DMS53 treated with DMSO at 0.1 percent for 48 hours (cell line): Measurements from ENCODE around the gene GBX2.

ENCODE experiments used
- DNase-seq: peaks from one replicate; lab custom pipeline; 2025; ENCODE audit not compliant: unreplicated experiment; lab: John Stamatoyannopoulos, UW

The GBX2 gene

DNA sequence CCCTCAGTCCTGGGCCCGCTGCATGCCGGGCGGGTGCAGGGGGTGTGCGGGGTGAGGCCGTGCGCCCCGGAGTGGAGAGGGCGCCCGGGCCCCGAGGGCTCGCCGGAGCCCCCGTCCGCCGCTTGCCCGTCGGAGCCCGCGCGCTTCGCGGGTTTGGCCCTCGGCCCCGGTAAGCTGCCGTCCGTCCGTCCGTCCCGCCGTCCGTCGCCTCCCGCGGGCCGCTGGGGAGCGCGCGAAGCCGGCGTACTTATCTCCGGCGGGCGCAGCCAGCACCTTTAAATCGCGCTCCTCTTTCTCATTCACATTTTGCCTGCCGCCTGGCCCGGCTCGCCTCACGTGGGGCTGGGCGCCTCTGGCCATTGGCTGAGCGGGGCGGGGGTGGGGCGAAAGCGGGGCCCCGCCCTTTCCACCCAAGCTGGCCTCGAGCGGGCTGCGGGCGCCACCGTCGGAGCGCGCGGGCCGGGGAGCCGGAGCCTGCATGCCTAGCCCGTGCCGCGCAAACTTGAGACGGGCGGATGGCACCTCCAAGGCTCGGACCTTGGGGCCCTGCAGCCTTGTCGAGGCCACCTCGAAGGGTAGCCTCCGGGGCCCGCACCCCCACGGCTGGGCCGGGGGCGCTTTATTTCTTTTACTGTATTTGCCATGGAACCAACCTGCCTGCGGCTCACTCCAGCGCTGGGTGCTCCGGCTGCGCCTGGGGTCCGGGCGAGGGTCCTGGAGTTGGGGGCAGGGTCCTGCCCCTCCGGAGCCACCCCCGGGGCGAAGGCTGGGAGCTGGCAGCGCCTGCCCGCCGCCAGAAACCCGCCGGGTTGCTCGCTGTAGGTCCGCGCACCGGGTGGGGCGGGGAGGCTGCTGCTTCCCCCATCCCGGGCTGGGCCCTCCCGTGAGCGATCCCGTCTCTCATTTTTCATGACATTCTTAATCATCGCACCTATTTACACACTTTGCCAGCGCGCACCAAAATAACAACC, at the start of gene GBX2:
Gene GBX2, minus strand, starts transcription at position 277 of the 971 bp plus-strand sequence. CDS start 415 bp downstream, outside the sequence.
- DNase-seq, result no peak

DNA sequence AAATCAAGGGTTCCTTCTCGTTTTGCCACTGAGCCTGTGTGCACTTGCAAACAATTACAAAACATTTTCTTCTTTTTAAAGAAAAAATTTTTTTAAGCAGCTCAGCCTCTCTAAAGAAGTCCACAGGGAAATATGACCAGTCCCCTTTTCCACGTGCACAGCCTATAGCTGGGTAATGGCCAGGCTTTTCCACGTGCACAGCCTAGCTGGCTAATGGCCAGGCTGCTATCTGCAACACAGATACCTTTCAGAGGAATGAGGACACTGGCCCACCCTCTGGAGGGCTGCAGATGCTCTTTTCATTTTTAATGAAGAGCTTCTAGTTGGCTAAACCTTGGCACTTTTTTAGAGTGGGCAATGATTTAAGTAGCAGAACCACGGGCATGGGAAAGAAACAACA, 49.7 kb upstream of the GBX2 start:
- DNase-seq, result no peak

DNA sequence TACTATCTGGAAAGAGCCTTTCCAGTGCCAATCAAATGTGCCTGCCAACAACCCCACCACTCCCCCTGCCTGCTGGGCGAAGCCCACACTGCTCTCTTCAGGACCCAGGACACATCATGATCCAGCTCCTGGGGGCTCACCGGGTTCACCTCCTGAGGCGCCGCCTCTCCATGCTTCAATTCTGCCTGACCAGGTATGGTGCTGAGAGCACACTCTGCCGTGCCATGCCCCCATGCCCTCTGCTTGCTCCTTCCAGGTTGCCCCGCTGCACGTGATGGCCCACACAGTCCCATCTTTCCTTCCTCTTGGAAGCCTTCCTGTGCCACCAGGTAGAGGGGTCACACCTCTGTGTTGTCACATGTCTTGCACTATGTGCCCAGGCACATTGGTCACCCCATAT, 48.5 kb upstream of the GBX2 start:
- DNase-seq, result no peak

DNA sequence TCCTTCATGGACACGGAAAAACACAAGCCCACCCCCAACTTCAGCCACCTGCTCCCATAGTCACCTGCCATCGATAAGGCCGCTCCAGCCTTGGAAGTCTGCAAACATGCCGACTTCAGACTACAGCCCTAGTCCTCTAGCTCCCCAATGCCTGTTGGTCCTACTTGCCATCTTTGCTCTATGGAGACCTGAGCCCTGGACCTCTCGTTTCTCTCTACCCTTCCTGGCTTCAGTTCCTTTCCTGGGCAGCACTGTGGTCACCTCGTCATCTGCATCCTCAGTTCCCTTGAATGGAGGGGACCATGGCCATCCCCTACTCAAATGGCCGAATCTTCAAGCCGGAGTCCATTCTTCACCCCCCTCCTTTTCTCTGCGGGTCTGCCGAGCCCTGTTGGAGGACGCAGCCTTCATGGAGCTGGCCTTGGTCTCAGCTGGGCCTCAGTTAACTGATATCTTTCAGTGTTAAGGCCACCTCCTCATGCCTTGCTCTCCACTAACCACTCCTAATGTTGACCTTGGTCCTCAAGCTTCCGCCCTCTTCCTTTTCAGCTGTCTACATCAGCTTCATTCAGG, 47.7 kb upstream of the GBX2 start:
- peak; percentile 76 for DNase-seq

DNA sequence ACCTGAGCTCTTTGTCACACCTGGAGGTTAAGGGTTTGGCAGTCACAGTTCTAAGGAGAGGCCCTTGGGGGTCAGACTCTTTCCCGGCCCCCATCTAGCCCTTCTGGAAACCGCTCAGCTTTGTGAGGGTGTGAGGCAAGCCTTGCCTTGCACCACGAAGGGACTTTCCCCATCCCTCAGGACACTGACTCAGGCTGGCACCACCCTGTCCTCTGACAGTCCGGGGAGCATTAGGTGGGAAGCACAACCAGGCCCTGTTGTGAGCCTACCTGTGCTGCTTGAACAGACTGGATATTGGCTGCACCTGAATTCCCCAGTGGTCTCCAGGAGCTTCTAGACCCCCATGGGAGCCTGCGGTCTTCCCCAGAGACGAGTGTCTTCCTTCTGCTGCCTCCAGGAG, 47.0 kb upstream of the GBX2 start:
- no peak for DNase-seq

DNA sequence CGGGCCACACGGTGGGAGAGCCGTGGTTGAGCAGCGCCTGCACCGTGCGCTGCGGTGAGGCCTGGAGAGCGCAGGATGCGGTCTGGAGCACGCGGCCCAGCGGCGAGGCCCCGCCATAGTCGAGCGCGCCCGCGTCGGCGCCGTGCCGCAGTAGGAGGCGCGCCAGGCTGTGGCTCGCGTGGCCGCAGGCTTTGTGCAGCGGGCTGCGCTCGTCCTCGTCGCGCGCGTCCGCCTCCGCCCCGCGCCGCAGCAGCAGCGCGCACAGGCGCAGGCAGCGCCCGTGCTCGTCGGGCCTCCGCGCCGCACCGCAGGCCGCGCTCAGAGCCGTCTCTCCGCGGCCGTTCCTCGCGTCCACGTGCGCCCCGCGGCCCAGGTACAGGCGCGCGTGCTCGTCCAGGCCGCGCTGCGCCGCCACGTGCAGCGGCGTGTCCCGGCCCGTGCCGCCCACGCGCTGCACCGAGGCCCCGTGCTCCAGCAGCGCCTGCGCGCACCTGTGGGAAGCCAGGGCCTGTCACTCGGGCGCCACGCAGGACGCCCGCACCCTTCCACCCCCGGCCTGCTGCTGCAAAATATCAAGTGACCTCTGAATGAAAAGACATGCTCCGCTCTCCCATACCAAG, 46.3 kb upstream of the GBX2 start:
- DNase-seq, result no peak

DNA sequence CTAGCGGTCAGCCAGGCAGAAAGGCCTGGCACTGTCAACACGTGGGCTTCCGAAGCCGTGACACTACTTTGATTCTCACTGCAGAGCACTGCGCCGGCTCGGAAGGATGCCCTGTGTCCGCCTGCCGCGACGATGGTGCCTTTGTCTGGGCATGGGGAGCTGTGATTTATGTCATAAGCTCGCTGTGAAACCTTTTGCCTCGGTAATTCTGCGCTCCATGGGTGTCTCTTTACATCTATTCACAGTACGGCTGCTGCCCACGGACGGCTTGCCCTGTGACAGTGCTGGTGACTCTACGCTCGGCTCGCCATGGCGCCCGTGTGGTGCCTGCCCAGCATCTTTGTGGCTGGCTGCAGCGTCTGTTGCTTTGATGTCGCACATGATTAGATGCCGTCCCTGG, 43.1 kb upstream of the GBX2 start:
- no peak for DNase-seq

DNA sequence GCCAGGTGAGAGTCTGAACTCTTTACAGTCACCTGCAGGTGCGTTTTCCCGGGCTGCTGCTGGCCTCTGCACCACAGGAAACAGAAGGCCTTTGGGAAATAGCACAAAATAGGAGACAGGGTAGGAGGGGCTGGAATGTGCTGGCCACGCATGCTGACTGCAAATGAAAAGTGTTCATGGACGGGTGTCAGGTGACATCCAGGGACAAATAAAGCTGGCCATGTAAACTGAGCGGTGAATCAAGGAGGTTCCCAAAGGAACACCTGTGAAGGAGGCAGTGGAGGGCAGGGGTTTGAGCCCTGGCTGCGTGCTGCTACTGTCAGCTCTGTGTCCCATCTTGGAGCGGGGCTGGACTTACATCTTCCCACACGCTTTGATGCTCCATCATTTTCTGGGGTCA, 42.4 kb upstream of the GBX2 start:
- DNase-seq, result peak; percentile 1

DNA sequence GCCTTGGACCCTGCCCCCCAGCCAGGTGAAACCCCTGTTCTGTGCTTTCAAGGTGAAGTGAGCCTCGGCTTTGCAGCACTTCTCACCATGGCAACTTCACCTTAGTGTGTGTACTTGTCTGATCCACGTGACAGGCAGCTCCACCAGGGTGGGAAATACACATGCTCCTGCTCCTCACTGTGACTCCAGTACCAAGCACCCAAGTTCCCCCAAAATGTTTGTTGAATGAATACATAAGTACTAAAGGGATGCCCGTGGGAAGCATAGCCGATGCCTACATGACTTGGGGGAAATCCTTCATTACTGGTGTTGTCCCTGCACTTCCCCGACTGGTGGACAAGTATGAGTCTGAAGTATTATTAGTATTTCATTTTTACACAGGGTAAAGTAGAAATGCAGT, 41.8 kb upstream of the GBX2 start:
- DNase-seq, result no peak

DNA sequence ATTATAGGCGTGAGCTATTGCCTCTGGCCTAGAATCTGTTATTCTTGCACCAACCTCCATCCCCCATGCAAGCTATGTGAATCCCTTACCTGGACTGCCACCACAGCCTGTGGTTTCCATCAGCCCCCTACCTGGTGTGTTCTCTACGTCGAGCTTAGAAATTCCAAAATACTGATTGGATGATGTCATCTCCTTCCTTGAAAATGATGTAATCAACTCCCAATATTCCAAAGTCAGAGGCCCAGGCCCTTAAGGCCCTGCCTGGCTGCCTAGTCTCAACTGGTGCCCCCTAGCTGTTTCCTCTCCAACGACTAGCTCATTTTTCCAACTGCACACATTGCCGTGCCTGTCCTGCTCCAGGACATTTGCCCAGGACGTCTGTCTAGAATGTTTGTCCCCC, 41.3 kb upstream of the GBX2 start:
- no peak for DNase-seq

DNA sequence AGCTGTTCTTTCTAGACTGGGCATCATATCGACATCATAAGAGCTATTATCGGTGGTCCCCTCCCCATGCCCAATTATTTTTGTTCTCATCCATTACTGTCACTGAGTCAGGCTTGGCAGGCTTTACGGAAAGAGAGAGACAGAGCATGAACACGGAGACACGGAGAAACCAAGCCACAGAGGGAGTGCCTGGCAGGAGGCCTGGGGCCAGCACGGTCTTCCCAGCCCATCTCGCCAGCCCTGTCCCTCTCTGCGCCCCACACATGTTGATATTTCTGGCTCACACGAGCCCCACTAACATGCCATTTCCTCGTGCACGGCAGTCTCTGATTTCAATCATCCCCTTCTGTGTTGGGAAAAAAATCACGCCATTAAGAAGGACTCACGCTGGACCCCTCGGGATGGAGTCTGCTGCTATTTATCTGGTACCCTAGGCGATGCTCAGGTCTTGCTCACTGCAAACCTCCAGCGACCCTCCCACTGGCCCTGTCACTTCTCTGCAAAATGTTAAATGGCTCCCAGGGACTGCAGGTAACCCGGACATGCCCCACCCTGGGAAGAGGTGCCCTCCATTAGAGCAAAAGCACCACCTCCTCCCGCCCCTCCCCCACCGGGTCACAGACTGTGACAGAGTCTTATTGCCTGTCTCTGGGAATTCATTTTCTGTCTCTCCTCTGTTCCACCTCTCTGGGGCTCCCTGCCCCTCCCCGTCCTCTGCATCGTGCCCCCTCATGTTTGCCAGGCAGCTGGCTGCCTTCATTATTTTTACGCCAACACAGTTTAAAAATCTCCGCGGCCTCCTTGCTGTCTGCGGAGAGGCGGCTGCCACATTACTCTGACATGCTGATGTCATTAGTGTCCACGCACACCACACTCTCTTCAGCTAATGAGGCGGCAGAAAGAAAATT, 40.1 kb upstream of the GBX2 start:
- DNase-seq, result no peak

DNA sequence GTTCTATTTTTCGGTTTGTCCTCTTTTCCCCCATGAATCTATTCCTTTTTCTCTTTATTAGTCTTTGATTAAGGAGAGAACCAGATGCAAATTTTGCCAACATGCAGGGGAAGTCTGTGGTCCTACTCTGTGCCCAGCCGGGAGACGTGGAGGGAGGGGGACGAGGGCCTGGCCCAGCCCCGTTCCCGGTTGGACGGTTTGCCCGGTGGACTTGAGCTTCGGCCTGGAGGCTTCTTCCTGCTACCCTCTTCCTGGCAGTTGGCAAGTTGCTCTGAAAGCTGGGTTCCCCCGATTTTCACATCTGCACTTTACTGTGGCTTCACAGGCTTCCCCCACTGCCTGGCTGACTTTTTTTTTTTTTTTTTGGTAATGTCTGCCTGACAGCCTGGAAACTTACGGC, 39.3 kb upstream of the GBX2 start:
- no peak for DNase-seq

DNA sequence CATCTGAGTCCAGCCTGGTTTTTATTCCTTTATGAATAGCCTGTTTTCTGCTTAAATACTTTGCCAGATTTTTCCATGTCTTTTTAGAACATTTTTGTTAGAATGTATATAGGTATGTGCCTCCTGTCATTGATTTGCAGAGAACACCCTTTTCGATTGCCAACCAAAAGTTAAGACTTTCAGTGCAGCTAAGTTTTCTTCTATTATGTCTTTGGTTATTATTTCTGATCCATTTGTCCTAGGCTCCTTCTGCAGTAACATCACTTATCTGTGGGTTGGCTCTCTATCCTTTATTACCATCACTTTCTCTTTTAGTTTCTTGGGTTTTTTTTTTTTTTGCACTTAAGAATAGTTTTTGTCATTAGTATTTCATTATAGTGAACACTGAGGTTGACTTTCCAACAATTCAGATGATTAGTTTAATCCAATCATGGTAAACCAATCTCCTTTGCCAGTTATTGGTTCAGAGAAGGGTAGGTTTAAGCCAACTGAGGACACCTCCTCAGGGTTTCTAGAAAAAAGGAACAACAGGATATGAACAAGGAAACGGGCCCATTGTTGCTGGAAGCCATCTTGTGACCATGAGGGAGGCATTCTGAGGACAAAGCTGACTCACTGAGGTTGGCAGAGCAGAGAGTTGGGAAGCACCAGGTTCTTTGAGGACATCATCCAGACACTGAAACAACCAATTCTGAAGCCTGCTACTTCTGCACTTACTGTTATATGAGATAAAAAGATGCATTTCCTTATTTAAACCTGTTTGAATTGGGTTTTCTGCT, 37.9 kb upstream of the GBX2 start:
- no peak for DNase-seq

DNA sequence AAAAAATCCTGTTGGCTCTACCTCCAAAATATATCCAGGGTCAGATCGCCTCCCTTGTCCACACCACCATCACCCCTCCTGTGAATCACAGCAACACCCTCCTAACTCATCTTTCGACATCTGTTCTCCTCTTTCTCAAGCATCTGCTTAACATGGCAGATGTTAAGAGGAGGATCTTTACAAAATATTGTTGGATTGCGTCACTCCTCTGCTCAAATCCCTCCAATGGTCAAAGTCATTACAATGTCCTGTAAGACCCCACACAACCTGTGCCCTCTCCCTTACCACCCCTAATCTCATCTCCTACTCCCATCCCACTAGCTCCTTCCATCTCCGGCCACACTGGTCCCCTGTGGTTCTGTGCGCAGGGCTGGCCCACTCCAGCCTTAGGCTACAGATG, 36.8 kb upstream of the GBX2 start:
- no peak for DNase-seq

DNA sequence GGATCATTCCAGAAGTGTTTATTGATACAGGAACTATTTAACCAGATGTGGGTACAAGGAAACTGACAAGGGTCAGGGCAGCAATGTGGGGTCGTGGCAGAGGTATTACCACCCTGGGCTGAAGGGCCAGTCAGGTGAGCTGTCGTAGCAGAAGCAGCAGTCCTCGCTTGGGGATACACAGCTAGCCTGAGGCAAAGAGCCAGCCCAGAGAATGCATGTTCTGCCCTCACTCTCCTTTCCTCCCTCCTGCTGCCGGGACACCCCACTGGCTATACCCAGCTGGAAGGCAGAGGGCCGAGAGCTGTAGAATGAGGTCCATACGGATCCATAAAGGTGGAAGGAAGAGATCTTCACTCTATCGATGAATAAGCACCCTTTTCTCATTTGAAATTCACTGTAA, 32.2 kb upstream of the GBX2 start:
- no peak for DNase-seq

DNA sequence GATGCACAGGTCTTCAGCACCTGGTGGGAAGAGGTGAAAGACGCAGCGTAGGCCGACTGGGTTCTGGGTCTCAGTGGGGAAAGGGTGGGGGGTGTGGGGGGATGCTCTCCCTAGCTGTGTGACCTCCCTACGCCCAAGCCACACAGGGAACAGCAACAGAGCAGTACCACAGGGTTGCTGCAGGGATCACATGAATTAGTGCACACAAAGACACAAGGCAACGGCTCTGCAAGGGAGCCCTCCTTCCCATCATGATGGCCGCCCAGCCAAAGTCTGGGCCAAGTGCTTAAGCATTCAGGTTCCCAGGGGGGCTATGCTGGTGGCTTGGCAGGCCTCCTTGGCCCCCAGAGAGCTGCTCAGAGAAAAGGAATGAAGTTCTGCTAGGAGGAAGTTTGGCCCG, 28.2 kb upstream of the GBX2 start:
- no peak for DNase-seq

DNA sequence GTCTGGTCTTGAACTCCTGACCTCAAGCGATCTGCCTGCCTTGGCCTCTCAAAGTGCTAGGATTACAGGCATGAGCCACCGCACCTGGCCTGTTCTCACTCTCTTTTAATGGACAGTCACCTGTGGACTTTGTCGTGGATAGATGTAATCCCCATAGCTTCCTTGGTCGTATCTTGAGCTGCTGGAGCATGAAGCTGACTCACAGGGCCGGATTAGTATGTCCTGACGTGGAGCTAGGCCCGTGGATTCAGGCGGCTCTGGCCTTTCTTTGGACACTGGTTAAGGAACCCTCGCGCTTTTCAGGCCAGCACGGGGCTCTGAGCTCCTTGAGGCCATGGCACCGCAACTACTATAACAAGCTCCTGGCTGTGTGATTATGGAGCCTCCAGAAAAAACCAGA, 27.5 kb upstream of the GBX2 start:
- DNase-seq, result no peak

DNA sequence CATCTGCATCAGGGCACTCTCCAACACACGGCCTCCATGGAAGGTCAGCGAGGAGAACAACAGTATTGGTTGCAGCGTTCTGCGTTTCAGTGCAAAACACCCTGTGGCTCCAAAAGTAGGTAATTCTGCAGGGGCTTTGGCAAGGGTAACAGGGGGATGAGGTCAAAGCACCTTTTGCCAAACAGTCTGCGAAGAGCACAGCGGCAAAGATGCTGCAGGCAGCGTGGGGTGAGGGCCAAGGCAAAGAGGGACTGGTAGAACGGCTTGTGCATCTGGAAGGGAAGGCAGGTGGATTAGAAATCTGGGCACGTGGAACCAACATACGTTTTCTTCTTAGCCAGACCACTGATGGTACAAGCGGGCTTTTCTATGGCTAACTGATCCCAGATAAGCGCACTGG, 26.6 kb upstream of the GBX2 start:
- no peak for DNase-seq

DNA sequence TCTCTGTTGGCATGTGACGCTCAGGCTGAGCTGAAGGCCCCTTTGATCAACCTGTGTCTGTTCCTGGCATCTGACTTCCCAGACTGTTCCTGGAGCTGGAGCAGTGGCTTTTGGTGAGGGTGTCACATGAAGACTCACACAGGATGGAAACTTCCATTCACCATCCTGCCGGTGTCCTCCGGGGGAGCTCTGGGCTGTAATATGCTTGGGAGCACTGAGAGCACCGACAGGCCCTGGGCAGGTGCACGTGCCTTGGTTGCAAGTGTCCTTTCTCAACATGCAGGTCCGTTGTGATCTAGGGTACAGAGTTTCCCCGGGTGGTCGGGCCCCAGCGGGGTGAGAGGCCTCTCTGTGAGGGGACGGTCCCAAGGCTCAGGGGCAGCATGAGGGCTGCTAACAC, 24.8 kb upstream of the GBX2 start:
- no peak for DNase-seq

DNA sequence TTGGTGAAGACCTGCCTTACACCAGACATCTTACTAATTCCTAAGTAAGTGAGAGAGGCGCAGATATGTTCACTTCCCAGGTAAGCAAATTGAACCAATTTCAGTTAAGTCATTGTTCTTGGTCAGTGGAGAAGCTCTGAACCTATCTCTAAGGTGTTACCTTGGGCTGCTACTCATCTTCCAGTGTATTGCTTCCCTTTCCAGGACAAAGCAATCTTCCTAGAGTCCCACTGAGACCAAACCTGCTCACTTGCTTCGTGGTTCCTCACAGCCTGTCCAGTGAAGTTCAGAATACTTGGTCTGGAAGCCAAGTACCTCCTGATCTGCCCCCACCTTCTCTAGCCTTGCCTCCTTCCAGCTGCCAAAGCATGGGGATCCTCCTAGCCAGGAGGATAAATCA, 22.5 kb upstream of the GBX2 start:
- DNase-seq, result no peak
